NCI-H128 (cell line): Measurements from ENCODE around the gene IFRD2.
"Not testable (repeated sequence)": the region's sequence is repeated elsewhere in the genome, so short reads cannot be mapped to it uniquely, and the experiment has no call there.

Experiments
- DNase-seq: peaks from one replicate; lab custom pipeline; 2025; ENCODE audit not compliant: unreplicated experiment; lab: John Stamatoyannopoulos, UW

Gene IFRD2

GRCh38 chr3:50268276-50268675 is 24.0 kb downstream of the IFRD2 start:
- DNase-seq: no peak

GRCh38 chr3:50267280-50267913 is 24.8 kb downstream of the IFRD2 start:
- no peak for DNase-seq

GRCh38 chr3:50266836-50267235 is 25.4 kb downstream of the IFRD2 start:
- DNase-seq: no peak

GRCh38 chr3:50266017-50266416 is 26.2 kb downstream of the IFRD2 start:
- no peak for DNase-seq

- DNase-seq: no peak
These were observed 26.7 kb downstream of the IFRD2 start for GRCh38 chr3:50265571-50265970.

- no peak for DNase-seq
These were observed 27.2 kb downstream of the IFRD2 start for GRCh38 chr3:50264964-50265485.

- no peak for DNase-seq
These were observed 27.8 kb downstream of the IFRD2 start for GRCh38 chr3:50264383-50264963.

- DNase-seq: no peak
These were observed 28.5 kb downstream of the IFRD2 start for GRCh38 chr3:50263478-50264382.

- no peak for DNase-seq
These were observed 29.5 kb downstream of the IFRD2 start for GRCh38 chr3:50262778-50263177.

- not testable (repeated sequence) for DNase-seq
These were observed 30.0 kb downstream of the IFRD2 start for GRCh38 chr3:50262200-50262599.

GRCh38 chr3:50261505-50261904 is 30.7 kb downstream of the IFRD2 start:
- DNase-seq: no peak

GRCh38 chr3:50260942-50261441 is 31.2 kb downstream of the IFRD2 start:
- DNase-seq: no peak

- no peak for DNase-seq
These were observed 31.9 kb downstream of the IFRD2 start for GRCh38 chr3:50260027-50260941.

- no peak for DNase-seq
These were observed 32.7 kb downstream of the IFRD2 start for GRCh38 chr3:50259432-50260026.

- no peak for DNase-seq
These were observed 33.2 kb downstream of the IFRD2 start for GRCh38 chr3:50258979-50259378.

- no peak for DNase-seq
These were observed 34.1 kb downstream of the IFRD2 start for GRCh38 chr3:50258029-50258680.

- DNase-seq: no peak
These were observed 35.0 kb downstream of the IFRD2 start for GRCh38 chr3:50256978-50257890.

GRCh38 chr3:50255251-50255615 is 37.0 kb downstream of the IFRD2 start:
- no peak for DNase-seq
